ENCODE data around the gene IRF2BPL.

The IRF2BPL gene

GRCh38 chr14:77028384-77029231, at the start of gene IRF2BPL:
Gene IRF2BPL (minus strand): TSS chr14:77028708. CDS start chr14:77027792, 916 bp downstream.
- Histone ChIP-seq H3K27me3 (ENCODE audit: control insufficient read depth, insufficient read depth, low read length) (no peaks in the 10 kb centered on the region), H3K36me3 (ENCODE audit: control insufficient read depth, insufficient read depth, low read length) (peaks cover 5% of the 10 kb centered on the region), H3K4me3 (ENCODE audit: low read length) (peak within 1 kb of the TSS; percentile 71), H3K4me1 (ENCODE audit: control insufficient read depth, insufficient read depth, low read length) (peaks cover 54% of the 10 kb centered on the region), H3K9me3 (ENCODE audit: control insufficient read depth, low read length) (no peaks in the 10 kb centered on the region), H3K9ac (ENCODE audit: low read length) (peak within 1 kb of the TSS; percentile 92)

- H3K4me1 ChIP-seq (ENCODE audit: control insufficient read depth, insufficient read depth, low read length) = peaks cover 4% of the 10 kb centered on the region
- no peaks in the 10 kb centered on the region for H3K27me3 ChIP-seq (ENCODE audit: control insufficient read depth, insufficient read depth, low read length)
- H3K4me3 ChIP-seq (ENCODE audit: low read length) = no peak overlapping the region
- no peaks in the 10 kb centered on the region for H3K36me3 ChIP-seq (ENCODE audit: control insufficient read depth, insufficient read depth, low read length)
- H3K9ac ChIP-seq (ENCODE audit: low read length) = no peak overlapping the region
- H3K9me3 ChIP-seq (ENCODE audit: control insufficient read depth, low read length) = no peaks in the 10 kb centered on the region
These were observed 48.5 kb upstream of the IRF2BPL start for GRCh38 chr14:77077040-77077439.

- H3K36me3 ChIP-seq (ENCODE audit: control insufficient read depth, insufficient read depth, low read length) = no peaks in the 10 kb centered on the region
- H3K9ac ChIP-seq (ENCODE audit: low read length) = no peak overlapping the region
- no peaks in the 10 kb centered on the region for H3K27me3 ChIP-seq (ENCODE audit: control insufficient read depth, insufficient read depth, low read length)
- H3K9me3 ChIP-seq (ENCODE audit: control insufficient read depth, low read length) = no peaks in the 10 kb centered on the region
- H3K4me1 ChIP-seq (ENCODE audit: control insufficient read depth, insufficient read depth, low read length) = peaks cover 4% of the 10 kb centered on the region
- no peak overlapping the region for H3K4me3 ChIP-seq (ENCODE audit: low read length)
These were observed 47.7 kb upstream of the IRF2BPL start for GRCh38 chr14:77076113-77076631.

GRCh38 chr14:77074969-77075368, 46.5 kb upstream of the IRF2BPL start:
- Histone ChIP-seq H3K4me3 (ENCODE audit: low read length) (no peak overlapping the region), H3K36me3 (ENCODE audit: control insufficient read depth, insufficient read depth, low read length) (no peaks in the 10 kb centered on the region), H3K27me3 (ENCODE audit: control insufficient read depth, insufficient read depth, low read length) (no peaks in the 10 kb centered on the region), H3K9me3 (ENCODE audit: control insufficient read depth, low read length) (no peaks in the 10 kb centered on the region), H3K9ac (ENCODE audit: low read length) (no peak overlapping the region), H3K4me1 (ENCODE audit: control insufficient read depth, insufficient read depth, low read length) (peaks cover 4% of the 10 kb centered on the region)

GRCh38 chr14:77071938-77072388, 43.5 kb upstream of the IRF2BPL start:
- no peaks in the 10 kb centered on the region for H3K27me3 ChIP-seq (ENCODE audit: control insufficient read depth, insufficient read depth, low read length)
- H3K9ac ChIP-seq (ENCODE audit: low read length) = no peak overlapping the region
- peaks cover 15% of the 10 kb centered on the region for H3K4me1 ChIP-seq (ENCODE audit: control insufficient read depth, insufficient read depth, low read length)
- no peak overlapping the region for H3K4me3 ChIP-seq (ENCODE audit: low read length)
- H3K9me3 ChIP-seq (ENCODE audit: control insufficient read depth, low read length) = no peaks in the 10 kb centered on the region
- no peaks in the 10 kb centered on the region for H3K36me3 ChIP-seq (ENCODE audit: control insufficient read depth, insufficient read depth, low read length)

GRCh38 chr14:77069551-77069950, 41.0 kb upstream of the IRF2BPL start:
- no peak overlapping the region for H3K4me3 ChIP-seq (ENCODE audit: low read length)

GRCh38 chr14:77068517-77069200, 40.2 kb upstream of the IRF2BPL start:
- no peak overlapping the region for H3K9ac ChIP-seq (ENCODE audit: low read length)
- no peak overlapping the region for H3K4me3 ChIP-seq (ENCODE audit: low read length)
- peaks cover 23% of the 10 kb centered on the region for H3K4me1 ChIP-seq (ENCODE audit: control insufficient read depth, insufficient read depth, low read length)
- H3K27me3 ChIP-seq (ENCODE audit: control insufficient read depth, insufficient read depth, low read length) = no peaks in the 10 kb centered on the region
- no peaks in the 10 kb centered on the region for H3K36me3 ChIP-seq (ENCODE audit: control insufficient read depth, insufficient read depth, low read length)
- no peaks in the 10 kb centered on the region for H3K9me3 ChIP-seq (ENCODE audit: control insufficient read depth, low read length)

More at GRCh38 chr14:77069551-77069950, 41.0 kb upstream of the IRF2BPL start:
- no peaks in the 10 kb centered on the region for H3K36me3 ChIP-seq (ENCODE audit: control insufficient read depth, insufficient read depth, low read length)
- H3K9me3 ChIP-seq (ENCODE audit: control insufficient read depth, low read length) = no peaks in the 10 kb centered on the region
- peaks cover 16% of the 10 kb centered on the region for H3K4me1 ChIP-seq (ENCODE audit: control insufficient read depth, insufficient read depth, low read length)
- no peaks in the 10 kb centered on the region for H3K27me3 ChIP-seq (ENCODE audit: control insufficient read depth, insufficient read depth, low read length)
- no peak overlapping the region for H3K9ac ChIP-seq (ENCODE audit: low read length)

GRCh38 chr14:77067632-77068516, 39.4 kb upstream of the IRF2BPL start:
- no peaks in the 10 kb centered on the region for H3K36me3 ChIP-seq (ENCODE audit: control insufficient read depth, insufficient read depth, low read length)
- H3K27me3 ChIP-seq (ENCODE audit: control insufficient read depth, insufficient read depth, low read length) = no peaks in the 10 kb centered on the region
- no peaks in the 10 kb centered on the region for H3K9me3 ChIP-seq (ENCODE audit: control insufficient read depth, low read length)
- no peak overlapping the region for H3K4me3 ChIP-seq (ENCODE audit: low read length)
- H3K4me1 ChIP-seq (ENCODE audit: control insufficient read depth, insufficient read depth, low read length) = peaks cover 23% of the 10 kb centered on the region
- H3K9ac ChIP-seq (ENCODE audit: low read length) = no peak overlapping the region

- Histone ChIP-seq H3K9ac (ENCODE audit: low read length) (no peak overlapping the region), H3K36me3 (ENCODE audit: control insufficient read depth, insufficient read depth, low read length) (no peaks in the 10 kb centered on the region), H3K27me3 (ENCODE audit: control insufficient read depth, insufficient read depth, low read length) (no peaks in the 10 kb centered on the region), H3K4me1 (ENCODE audit: control insufficient read depth, insufficient read depth, low read length) (peaks cover 29% of the 10 kb centered on the region), H3K4me3 (ENCODE audit: low read length) (no peak overlapping the region), H3K9me3 (ENCODE audit: control insufficient read depth, low read length) (no peaks in the 10 kb centered on the region)
These were observed 38.2 kb upstream of the IRF2BPL start for GRCh38 chr14:77066578-77067172.

GRCh38 chr14:77065851-77066577, 37.5 kb upstream of the IRF2BPL start:
- Histone ChIP-seq H3K36me3 (ENCODE audit: control insufficient read depth, insufficient read depth, low read length) (no peaks in the 10 kb centered on the region), H3K4me1 (ENCODE audit: control insufficient read depth, insufficient read depth, low read length) (peaks cover 29% of the 10 kb centered on the region), H3K4me3 (ENCODE audit: low read length) (no peak overlapping the region), H3K9ac (ENCODE audit: low read length) (no peak overlapping the region), H3K9me3 (ENCODE audit: control insufficient read depth, low read length) (no peaks in the 10 kb centered on the region), H3K27me3 (ENCODE audit: control insufficient read depth, insufficient read depth, low read length) (no peaks in the 10 kb centered on the region)
